GM18505 (cell line): ENCODE measurements around the gene TBX1.

ENCODE experiments used
- ATAC-seq: cut with Tn5 transposase; IDR thresholded peaks from one replicate; pipeline ENCODE4 v1.9.1; 2021; ENCODE audit not compliant: unreplicated experiment
- POLR2A ChIP-seq: IDR thresholded peaks from 4 replicates; pipeline ENCODE4 v1.6.1; 2011; ENCODE audit warnings: borderline replicate concordance; ENCODE audit not compliant: insufficient read depth, insufficient read length; ENCODE audit errors: extremely low read depth

The TBX1 gene

GRCh38 chr22:19757140-19757984, 3.2 kb upstream of the TBX1 start:
- ATAC-seq = no peak
- TF ChIP-seq POLR2A = no peak

- no peak for TF ChIP-seq POLR2A
- ATAC-seq = no peak
Measured at GRCh38 chr22:19757985-19758895, 2.3 kb upstream of the TBX1 start.

- TF ChIP-seq POLR2A = no peak
- ATAC-seq = no peak
Measured at GRCh38 chr22:19758896-19759426, 1.6 kb upstream of the TBX1 start.

GRCh38 chr22:19759427-19760057, 1.0 kb upstream of the TBX1 start:
- ATAC-seq = no peak
- no peak for TF ChIP-seq POLR2A

GRCh38 chr22:19760951-19761724, 560 bp downstream of the TBX1 start:
- no peak for TF ChIP-seq POLR2A
- ATAC-seq = no peak

GRCh38 chr22:19761725-19762567, 1.4 kb downstream of the TBX1 start:
- no peak for ATAC-seq

GRCh38 chr22:19762568-19763457, 2.2 kb downstream of the TBX1 start:
- no peak for ATAC-seq
- no peak for TF ChIP-seq POLR2A

More at GRCh38 chr22:19761725-19762567, 1.4 kb downstream of the TBX1 start:
- no peak for TF ChIP-seq POLR2A

- TF ChIP-seq POLR2A = no peak
Measured at GRCh38 chr22:19763458-19764298, 3.1 kb downstream of the TBX1 start.

GRCh38 chr22:19764299-19764593, 3.7 kb downstream of the TBX1 start:
- ATAC-seq = no peak
- no peak for TF ChIP-seq POLR2A

More at GRCh38 chr22:19763458-19764298, 3.1 kb downstream of the TBX1 start:
- ATAC-seq = no peak

- ATAC-seq = no peak
- TF ChIP-seq POLR2A = no peak
Measured at GRCh38 chr22:19764636-19765476, 4.3 kb downstream of the TBX1 start.
